Measurements from ENCODE around the gene OR7G3.

OR7G3 gene

GRCh38 chr19:9086761-9087160 lies 40.0 kb downstream of the OR7G3 start, which contains the start of gene OR1M1:
Gene OR1M1, plus strand, starts transcription at chr19:9087061. Its CDS starts 6,184 bp downstream, at chr19:9093245.
- DNase-seq = no peak

- no peak for DNase-seq
Measured at GRCh38 chr19:9078651-9079050, 48.1 kb downstream of the OR7G3 start.

GRCh38 chr19:9076901-9077300 lies 49.8 kb downstream of the OR7G3 start:
- no peak for DNase-seq
